ENCODE measurements around the gene DIP2A. TPM values are rescaled to one million over a fixed set of nuclear protein-coding genes. Genes with fewer than 3 reads are reported as not detected.

Gene DIP2A
- total RNA-seq, 1 experiment from 2014 or later, result 22.9 TPM

- Histone ChIP-seq H3K36me3 (ENCODE audit: control insufficient read depth, insufficient read depth, low read length) (peaks cover 3% of the 10 kb centered on the region; the same call in 1 of the 2 replicates), H3K4me3 (ENCODE audit: low read depth in 2 of 2, low read length in 2 of 2) (no peak overlapping the region), H3K27ac (ENCODE audit: low read length) (no peak overlapping the region), H3K27me3 (ENCODE audit: control insufficient read depth, insufficient read depth, low read length) (no peaks in the 10 kb centered on the region), H3K9me3 (ENCODE audit: control insufficient read depth, insufficient read depth, low read depth, low read length) (no peaks in the 10 kb centered on the region), H3K4me1 (ENCODE audit: control insufficient read depth, insufficient read depth, low read length) (no peaks in the 10 kb centered on the region)
- TF ChIP-seq CTCF (IDR thresholded peaks at IDR 0.05), result no peak
- TF ChIP-seq, protein P1, sequence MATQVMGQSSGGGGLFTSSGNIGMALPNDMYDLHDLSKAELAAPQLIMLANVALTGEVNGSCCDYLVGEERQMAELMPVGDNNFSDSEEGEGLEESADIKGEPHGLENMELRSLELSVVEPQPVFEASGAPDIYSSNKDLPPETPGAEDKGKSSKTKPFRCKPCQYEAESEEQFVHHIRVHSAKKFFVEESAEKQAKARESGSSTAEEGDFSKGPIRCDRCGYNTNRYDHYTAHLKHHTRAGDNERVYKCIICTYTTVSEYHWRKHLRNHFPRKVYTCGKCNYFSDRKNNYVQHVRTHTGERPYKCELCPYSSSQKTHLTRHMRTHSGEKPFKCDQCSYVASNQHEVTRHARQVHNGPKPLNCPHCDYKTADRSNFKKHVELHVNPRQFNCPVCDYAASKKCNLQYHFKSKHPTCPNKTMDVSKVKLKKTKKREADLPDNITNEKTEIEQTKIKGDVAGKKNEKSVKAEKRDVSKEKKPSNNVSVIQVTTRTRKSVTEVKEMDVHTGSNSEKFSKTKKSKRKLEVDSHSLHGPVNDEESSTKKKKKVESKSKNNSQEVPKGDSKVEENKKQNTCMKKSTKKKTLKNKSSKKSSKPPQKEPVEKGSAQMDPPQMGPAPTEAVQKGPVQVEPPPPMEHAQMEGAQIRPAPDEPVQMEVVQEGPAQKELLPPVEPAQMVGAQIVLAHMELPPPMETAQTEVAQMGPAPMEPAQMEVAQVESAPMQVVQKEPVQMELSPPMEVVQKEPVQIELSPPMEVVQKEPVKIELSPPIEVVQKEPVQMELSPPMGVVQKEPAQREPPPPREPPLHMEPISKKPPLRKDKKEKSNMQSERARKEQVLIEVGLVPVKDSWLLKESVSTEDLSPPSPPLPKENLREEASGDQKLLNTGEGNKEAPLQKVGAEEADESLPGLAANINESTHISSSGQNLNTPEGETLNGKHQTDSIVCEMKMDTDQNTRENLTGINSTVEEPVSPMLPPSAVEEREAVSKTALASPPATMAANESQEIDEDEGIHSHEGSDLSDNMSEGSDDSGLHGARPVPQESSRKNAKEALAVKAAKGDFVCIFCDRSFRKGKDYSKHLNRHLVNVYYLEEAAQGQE (IDR thresholded peaks at IDR 0.05; ENCODE audit: insufficient read depth in 1 of 2, low read depth in 2 of 2, low read length in 1 of 2), result no peak
- ChIA-PET CTCF (no interaction called here), POLR2A (no interaction called here)
- intact Hi-C loops (cut with micrococcal nuclease; ENCODE audit: unreplicated experiment) (no loop called here), in situ Hi-C loops (cut with HindIII; ENCODE audit: low pct_unique_long_range_greater_than_20kb, low sequenced_read_pairs) (no loop called here)
- no peak for DNase-seq (ENCODE audit: low read depth, low spot score)
- BruUV-seq (replicated peaks), result no TSS peak
- ATAC-seq, result no peak
Measured at GRCh38 chr21:46437096-46437498, 21.6 kb upstream of the DIP2A start.

DNA sequence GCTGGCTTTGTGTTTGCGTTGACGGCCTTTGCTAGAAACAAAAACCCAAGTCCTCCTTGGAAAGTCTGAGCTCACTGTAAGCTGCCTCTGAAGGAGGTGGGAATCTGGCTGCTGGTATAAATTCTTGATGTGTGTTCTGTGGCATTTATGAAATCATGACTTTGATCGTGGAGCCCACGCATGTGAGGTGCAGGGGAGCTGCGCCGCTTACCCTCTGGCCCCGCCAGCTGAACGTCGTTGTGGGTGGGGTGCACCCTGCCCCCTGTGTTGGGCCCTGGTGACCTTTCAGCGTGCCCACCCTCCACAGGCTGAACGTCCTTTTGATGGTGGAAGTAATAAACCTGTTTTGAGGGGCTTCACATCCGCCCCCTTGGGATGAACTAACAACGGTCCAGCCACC lies 21.2 kb upstream of the DIP2A start:
- no peak for DNase-seq (ENCODE audit: low read depth, low spot score)
- Histone ChIP-seq H3K27me3 (ENCODE audit: control insufficient read depth, insufficient read depth, low read length) (no peaks in the 10 kb centered on the region), H3K36me3 (ENCODE audit: control insufficient read depth, insufficient read depth, low read length) (peaks cover 3% of the 10 kb centered on the region; the same call in 1 of the 2 replicates), H3K4me3 (ENCODE audit: low read depth in 2 of 2, low read length in 2 of 2) (no peak overlapping the region), H3K9me3 (ENCODE audit: control insufficient read depth, insufficient read depth, low read depth, low read length) (no peaks in the 10 kb centered on the region), H3K27ac (ENCODE audit: low read length) (no peak overlapping the region), H3K4me1 (ENCODE audit: control insufficient read depth, insufficient read depth, low read length) (no peaks in the 10 kb centered on the region)
- ChIA-PET POLR2A (no interaction called here), CTCF (no interaction called here)
- BruUV-seq (replicated peaks), result no TSS peak
- TF ChIP-seq POLR2AphosphoS5 (IDR thresholded peaks at IDR 0.05; ENCODE audit: low read depth, low read length) (no peak), CTCF (IDR thresholded peaks at IDR 0.05) (no peak), TCF7L2 (IDR thresholded peaks at IDR 0.05; ENCODE audit: low read depth, low read length) (no peak)
- TF ChIP-seq, protein P1 (IDR thresholded peaks at IDR 0.05; ENCODE audit: insufficient read depth in 1 of 2, low read depth in 2 of 2, low read length in 1 of 2), result no peak
- intact Hi-C loops (cut with micrococcal nuclease; ENCODE audit: unreplicated experiment) (no loop called here), in situ Hi-C loops (cut with HindIII; ENCODE audit: low pct_unique_long_range_greater_than_20kb, low sequenced_read_pairs) (no loop called here)
- ATAC-seq, result no peak
